ENCODE results near the gene OTOP3.

The OTOP3 gene

GRCh38 chr17:74918906-74919305, 16.8 kb upstream of the OTOP3 start:
- no peak for DNase-seq

- DNase-seq, result no peak
These were observed 16.0 kb upstream of the OTOP3 start for GRCh38 chr17:74919440-74920305.

GRCh38 chr17:74920306-74920620, 15.4 kb upstream of the OTOP3 start:
- DNase-seq, result no peak

GRCh38 chr17:74920642-74921025, 15.1 kb upstream of the OTOP3 start:
- no peak for DNase-seq

GRCh38 chr17:74921026-74921681, 14.5 kb upstream of the OTOP3 start:
- DNase-seq, result no peak

- DNase-seq, result no peak
These were observed 13.9 kb upstream of the OTOP3 start for GRCh38 chr17:74921769-74922168.

GRCh38 chr17:74922172-74922571, 13.5 kb upstream of the OTOP3 start:
- no peak for DNase-seq

GRCh38 chr17:74922694-74923537, 12.8 kb upstream of the OTOP3 start, which contains the start of gene USH1G:
TSS of gene USH1G (minus strand) at chr17:74923255. CDS start at chr17:74923073, 182 bp downstream.
- no peak for DNase-seq

- DNase-seq, result peak; percentile 35 to 72 (median 56)
These were observed 12.0 kb upstream of the OTOP3 start for GRCh38 chr17:74923538-74924249.

- no peak for DNase-seq
These were observed 11.3 kb upstream of the OTOP3 start, which contains the start of gene OTOP2 for GRCh38 chr17:74924250-74924948. TSS of gene OTOP2 (plus strand) at chr17:74924273. CDS start at chr17:74924633, 360 bp downstream.

- no peak for DNase-seq
These were observed 10.5 kb upstream of the OTOP3 start for GRCh38 chr17:74925242-74925641.

- no peak for DNase-seq
These were observed 6.9 kb upstream of the OTOP3 start for GRCh38 chr17:74928786-74929185.

GRCh38 chr17:74930535-74931036, 5.1 kb upstream of the OTOP3 start:
- DNase-seq, result no peak

GRCh38 chr17:74935048-74935447, 650 bp upstream of the OTOP3 start:
- DNase-seq, result no peak

GRCh38 chr17:74936470-74936799, 737 bp downstream of the OTOP3 start:
- DNase-seq, result no peak

GRCh38 chr17:74937064-74938051, 1.7 kb downstream of the OTOP3 start:
- no peak for DNase-seq

GRCh38 chr17:74938194-74938950, 2.7 kb downstream of the OTOP3 start:
- DNase-seq, result no peak

GRCh38 chr17:74939534-74939933, 3.8 kb downstream of the OTOP3 start:
- no peak for DNase-seq

GRCh38 chr17:74941128-74941725, 5.5 kb downstream of the OTOP3 start:
- no peak for DNase-seq

Data from activated naive CD4-positive, alpha-beta T cell (primary cell).